ENCODE results near the gene ANGPTL4. TPM values are rescaled to one million over a fixed set of nuclear protein-coding genes. Genes with fewer than 3 reads are reported as not detected.

ANGPTL4 gene
- total RNA-seq, 1 donor from 2014 or later: 3.2 TPM

DNA sequence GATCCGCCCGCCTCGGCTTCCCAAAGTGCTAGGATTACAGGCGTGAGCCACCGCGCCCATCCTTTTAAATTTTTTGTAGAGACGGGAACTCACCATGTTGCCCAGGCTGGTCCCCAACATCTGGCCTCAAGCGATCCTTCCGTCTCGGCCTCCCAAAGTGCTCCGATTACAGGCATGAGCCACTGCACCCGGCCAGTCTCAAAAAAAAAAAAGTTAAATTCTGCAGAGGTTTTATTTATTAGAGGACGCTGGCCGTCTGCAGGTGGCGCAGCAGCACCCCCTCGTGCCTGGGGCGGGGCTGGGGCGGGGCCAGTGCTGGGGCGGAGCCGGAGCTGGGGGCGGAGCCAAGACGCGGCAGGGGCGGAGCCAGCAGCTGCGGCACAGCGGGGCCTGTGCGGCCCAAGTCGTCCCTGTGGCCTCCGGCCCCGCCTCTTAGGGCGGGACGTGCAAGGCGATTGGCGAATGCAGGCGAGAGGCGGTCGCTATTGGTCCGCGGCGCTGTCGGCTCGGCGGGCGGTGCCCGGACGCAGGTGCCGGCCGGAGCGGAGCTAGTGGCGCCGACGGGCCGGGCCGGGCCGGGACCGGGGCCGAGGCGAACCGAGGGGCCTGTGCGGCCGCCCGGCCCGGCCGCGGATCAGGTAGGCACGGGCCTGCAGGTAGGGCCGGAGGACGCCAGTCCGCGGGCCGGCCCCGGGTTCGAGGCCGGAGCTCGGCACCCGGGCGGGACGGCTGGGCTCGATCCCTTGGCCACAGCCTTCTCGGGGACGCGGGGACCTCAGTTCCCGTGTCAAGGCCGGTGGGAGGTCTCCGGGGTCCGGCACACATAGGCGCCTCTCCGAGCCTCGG, 49.1 kb downstream of the ANGPTL4 start, which contains the start of gene MARCHF2:
Gene MARCHF2, plus strand, starts transcription at position 523 of the 846 bp plus-strand sequence. CDS start 8,536 bp downstream, outside the sequence.
- Histone ChIP-seq H3K27me3 (ENCODE audit: control insufficient read depth, insufficient read depth, low read length) (no peaks in the 10 kb centered on the region), H3K36me3 (ENCODE audit: control insufficient read depth, insufficient read depth, low read length) (no peaks in the 10 kb centered on the region)
- no peak for FAIRE-seq

GRCh38 chr19:8413629-8413995, 49.7 kb downstream of the ANGPTL4 start:
- Histone ChIP-seq H3K4me3 (ENCODE audit: low read depth, low read length) (peak overlapping the region; percentile 80), H3K27me3 (ENCODE audit: control insufficient read depth, insufficient read depth, low read length) (no peaks in the 10 kb centered on the region), H3K36me3 (ENCODE audit: control insufficient read depth, insufficient read depth, low read length) (no peaks in the 10 kb centered on the region)
- TF ChIP-seq, protein P1, sequence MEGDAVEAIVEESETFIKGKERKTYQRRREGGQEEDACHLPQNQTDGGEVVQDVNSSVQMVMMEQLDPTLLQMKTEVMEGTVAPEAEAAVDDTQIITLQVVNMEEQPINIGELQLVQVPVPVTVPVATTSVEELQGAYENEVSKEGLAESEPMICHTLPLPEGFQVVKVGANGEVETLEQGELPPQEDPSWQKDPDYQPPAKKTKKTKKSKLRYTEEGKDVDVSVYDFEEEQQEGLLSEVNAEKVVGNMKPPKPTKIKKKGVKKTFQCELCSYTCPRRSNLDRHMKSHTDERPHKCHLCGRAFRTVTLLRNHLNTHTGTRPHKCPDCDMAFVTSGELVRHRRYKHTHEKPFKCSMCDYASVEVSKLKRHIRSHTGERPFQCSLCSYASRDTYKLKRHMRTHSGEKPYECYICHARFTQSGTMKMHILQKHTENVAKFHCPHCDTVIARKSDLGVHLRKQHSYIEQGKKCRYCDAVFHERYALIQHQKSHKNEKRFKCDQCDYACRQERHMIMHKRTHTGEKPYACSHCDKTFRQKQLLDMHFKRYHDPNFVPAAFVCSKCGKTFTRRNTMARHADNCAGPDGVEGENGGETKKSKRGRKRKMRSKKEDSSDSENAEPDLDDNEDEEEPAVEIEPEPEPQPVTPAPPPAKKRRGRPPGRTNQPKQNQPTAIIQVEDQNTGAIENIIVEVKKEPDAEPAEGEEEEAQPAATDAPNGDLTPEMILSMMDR (IDR thresholded peaks at IDR 0.05; ENCODE audit: insufficient read depth, low read length, severe bottlenecking): no peak
- FAIRE-seq: no peak
- DNase-seq (ENCODE audit: low read depth): no peak

More for the DNA sequence above, 49.1 kb downstream of the ANGPTL4 start, which contains the start of gene MARCHF2:
- TF ChIP-seq, protein P1 (IDR thresholded peaks at IDR 0.05; ENCODE audit: insufficient read depth, low read length, severe bottlenecking): peak; percentile 57
- DNase-seq (ENCODE audit: low read depth): peak; percentile 87
- H3K4me3 ChIP-seq (ENCODE audit: low read depth, low read length): peak within 1 kb of the TSS; percentile 80

DNA sequence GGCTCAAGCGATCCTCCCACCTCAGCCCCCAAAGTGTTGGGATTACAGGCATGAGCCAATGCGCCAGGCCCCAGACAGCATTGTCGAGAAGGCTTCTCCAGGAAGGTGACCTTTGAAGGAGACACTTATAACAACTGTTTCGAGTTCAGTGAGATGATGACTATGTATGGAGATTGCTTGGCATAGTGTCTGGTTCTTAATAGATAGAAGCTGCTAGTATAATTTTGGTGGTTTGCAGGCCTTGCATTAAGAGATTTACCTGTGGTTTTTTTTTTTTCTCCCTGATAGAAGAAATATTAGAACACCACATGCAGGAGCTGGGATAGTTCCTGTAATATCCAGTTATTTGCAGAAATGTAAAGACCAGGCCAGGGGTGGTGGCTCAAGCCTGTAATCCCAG, 52.8 kb downstream of the ANGPTL4 start:
- TF ChIP-seq, protein P1 (IDR thresholded peaks at IDR 0.05; ENCODE audit: insufficient read depth, low read length, severe bottlenecking): no peak

GRCh38 chr19:8421484-8422461, 57.8 kb downstream of the ANGPTL4 start:
- no peak for DNase-seq (ENCODE audit: low read depth)
- Histone ChIP-seq H3K27me3 (ENCODE audit: control insufficient read depth, insufficient read depth, low read length) (no peaks in the 10 kb centered on the region), H3K4me3 (ENCODE audit: low read depth, low read length) (no peak overlapping the region), H3K36me3 (ENCODE audit: control insufficient read depth, insufficient read depth, low read length) (no peaks in the 10 kb centered on the region)
- no peak for FAIRE-seq
- TF ChIP-seq, protein P1 (IDR thresholded peaks at IDR 0.05; ENCODE audit: insufficient read depth, low read length, severe bottlenecking): no peak

More for the DNA sequence above, 52.8 kb downstream of the ANGPTL4 start:
- DNase-seq (ENCODE audit: low read depth) (no peak), FAIRE-seq (no peak)
- Histone ChIP-seq H3K27me3 (ENCODE audit: control insufficient read depth, insufficient read depth, low read length) (no peaks in the 10 kb centered on the region), H3K4me3 (ENCODE audit: low read depth, low read length) (no peak overlapping the region), H3K36me3 (ENCODE audit: control insufficient read depth, insufficient read depth, low read length) (no peaks in the 10 kb centered on the region)

GRCh38 chr19:8423817-8424223, 59.9 kb downstream of the ANGPTL4 start:
- no peak for FAIRE-seq
- no peak overlapping the region for H3K4me3 ChIP-seq (ENCODE audit: low read depth, low read length)

More at GRCh38 chr19:8423817-8424223, 59.9 kb downstream of the ANGPTL4 start:
- H3K27me3 ChIP-seq (ENCODE audit: control insufficient read depth, insufficient read depth, low read length): no peaks in the 10 kb centered on the region
- TF ChIP-seq, protein P1 (IDR thresholded peaks at IDR 0.05; ENCODE audit: insufficient read depth, low read length, severe bottlenecking): no peak
- peak; percentile 93 for DNase-seq (ENCODE audit: low read depth)
- H3K36me3 ChIP-seq (ENCODE audit: control insufficient read depth, insufficient read depth, low read length): no peaks in the 10 kb centered on the region

Other genes starting within 250 kb of the ANGPTL4 start
- gene FBN3, start 214.6 kb upstream of the ANGPTL4 start, total RNA-seq: not detected in 2 replicates
- 2.1 and 7.4 TPM in 2 replicates for gene CERS4, start 154.8 kb upstream of the ANGPTL4 start, total RNA-seq
- 4.0 and 14.0 TPM in 2 replicates for gene CD320, start 55.8 kb upstream of the ANGPTL4 start, total RNA-seq
- 14.7 and 42.6 TPM in 2 replicates for gene NDUFA7, start 42.8 kb upstream of the ANGPTL4 start, total RNA-seq
- gene RPS28, start 42.7 kb upstream of the ANGPTL4 start, total RNA-seq: 279 and 911 TPM in 2 replicates
- 0.64 and 2.4 TPM in 2 replicates for gene KANK3, start 20.9 kb upstream of the ANGPTL4 start, total RNA-seq
- gene RAB11B, start 26.2 kb downstream of the ANGPTL4 start, total RNA-seq: 21.1 and 50.4 TPM in 2 replicates
- 70.5 and 84.0 TPM in 2 replicates for gene MARCHF2, start 49.1 kb downstream of the ANGPTL4 start, total RNA-seq
- 53.4 and 62.0 TPM in 2 replicates for gene HNRNPM, start 80.8 kb downstream of the ANGPTL4 start, total RNA-seq
- not detected in 2 replicates for gene PRAM1, start 138.5 kb downstream of the ANGPTL4 start, total RNA-seq
- 2.2 and 3.4 TPM in 2 replicates for gene ZNF414, start 150.0 kb downstream of the ANGPTL4 start, total RNA-seq
- under 0.01 TPM in 1 of 2 replicates, not detected in the other for gene MYO1F, start 213.3 kb downstream of the ANGPTL4 start, total RNA-seq
- gene ADAMTS10, start 246.6 kb downstream of the ANGPTL4 start, total RNA-seq: not detected in 2 replicates

Measured in bronchial epithelial cell (primary cell).